Stimulated activated CD4-positive, alpha-beta T cell treated with anti-CD3 and anti-CD28 coated beads, Interleukin-1b, Interleukin-23, amount 100 ng/mL, for 4 hours (primary cell): Measurements from ENCODE around the gene UBXN10.

Experiments
- DNase-seq, 2 donors: peaks; one replicate each; pipeline ENCODE4 v3.0.0-alpha.2; 2020; ENCODE audit warnings: low read depth in 2 of 2

UBXN10 gene

DNA sequence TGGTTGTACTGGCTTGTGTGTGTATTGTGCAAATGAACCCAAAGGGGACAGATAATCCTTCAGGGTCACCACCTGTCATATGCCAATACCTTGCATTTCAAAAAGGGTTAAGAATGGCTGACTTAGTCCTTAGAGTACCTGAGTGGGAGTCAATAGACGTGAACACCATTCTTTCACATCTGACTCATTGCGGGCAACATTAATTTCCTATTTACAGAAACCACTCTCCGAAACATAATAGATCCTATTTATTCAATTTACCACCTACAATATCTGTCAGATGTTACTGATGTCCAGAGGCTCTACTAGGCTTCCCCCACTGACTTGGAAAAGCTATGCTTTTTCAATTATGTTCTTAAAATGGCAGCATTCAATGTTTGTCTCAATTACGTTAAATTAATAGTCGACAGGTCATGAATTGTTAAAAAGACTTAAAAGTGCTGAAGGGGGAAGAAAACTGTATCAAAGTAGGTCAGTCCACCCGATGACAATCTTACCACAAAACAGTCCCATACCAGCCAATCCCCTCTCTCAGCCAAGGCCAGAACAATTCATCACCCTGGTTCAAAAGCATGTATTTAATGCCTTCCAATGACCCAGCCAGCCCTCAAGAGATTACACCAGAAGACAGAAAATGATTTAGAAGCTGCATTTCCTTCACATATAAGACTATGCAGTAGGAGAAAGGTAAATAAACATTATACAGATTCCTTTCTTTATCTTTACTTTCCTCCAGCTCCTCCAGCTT is 49.1 kb downstream of the UBXN10 start:
- DNase-seq: no peak

- DNase-seq: no peak
Measured at GRCh38 chr1:20237646-20238045, 51.8 kb downstream of the UBXN10 start.

DNA sequence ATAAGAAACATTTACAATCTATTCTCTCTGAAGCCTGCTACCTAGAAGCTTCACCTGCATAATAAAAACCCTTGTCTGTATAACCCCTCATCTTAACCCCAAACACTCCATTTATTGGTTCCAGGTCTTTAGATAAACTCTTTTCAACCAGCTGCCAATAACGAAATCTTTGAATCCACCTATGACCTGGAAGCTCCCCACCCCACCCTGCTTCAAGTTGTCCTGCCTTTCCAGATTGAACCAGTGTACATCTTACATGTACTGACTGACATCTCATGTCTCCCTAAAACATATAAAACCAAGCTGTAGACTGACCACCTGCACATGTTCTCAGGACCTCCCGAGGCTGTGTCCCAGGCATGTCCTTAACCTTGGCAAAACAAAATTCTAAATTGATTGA is 54.1 kb downstream of the UBXN10 start:
- DNase-seq: no peak

DNA sequence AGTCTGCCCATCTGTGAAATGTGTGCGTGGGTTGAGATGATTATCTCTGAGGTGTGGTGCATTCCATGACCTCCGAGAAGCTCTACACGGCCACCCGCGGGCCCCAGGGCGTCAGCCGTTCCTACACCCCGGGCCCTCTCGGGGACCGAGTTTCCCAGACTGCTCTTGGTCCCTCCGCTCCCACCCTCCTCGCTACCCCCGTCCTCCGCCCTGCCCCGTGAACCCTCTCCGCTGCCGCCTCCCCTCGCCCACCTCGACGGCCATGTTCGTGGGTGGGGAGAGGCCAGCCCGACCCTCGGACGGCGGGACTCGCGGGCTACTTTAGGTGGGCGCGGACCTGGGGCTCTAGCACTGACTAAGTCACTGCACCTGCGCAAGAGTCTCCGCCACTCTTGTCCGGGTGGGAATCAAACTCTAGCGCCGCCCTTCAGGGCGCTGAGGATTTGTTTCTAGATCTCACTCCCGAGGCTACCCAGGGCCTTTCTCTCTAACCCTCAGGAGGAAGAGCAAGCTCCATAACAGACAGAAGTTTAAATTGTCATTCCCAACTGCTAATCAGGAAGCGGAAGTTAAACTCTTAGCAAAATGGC is 57.1 kb downstream of the UBXN10 start:
- DNase-seq: no peak
